ENCODE results near the gene GATAD1. TPM values are rescaled to one million over a fixed set of nuclear protein-coding genes. Genes with fewer than 3 reads are reported as not detected.

Gene GATAD1
- total RNA-seq, 1 donor from 2014 or later = 26.2 TPM

DNA sequence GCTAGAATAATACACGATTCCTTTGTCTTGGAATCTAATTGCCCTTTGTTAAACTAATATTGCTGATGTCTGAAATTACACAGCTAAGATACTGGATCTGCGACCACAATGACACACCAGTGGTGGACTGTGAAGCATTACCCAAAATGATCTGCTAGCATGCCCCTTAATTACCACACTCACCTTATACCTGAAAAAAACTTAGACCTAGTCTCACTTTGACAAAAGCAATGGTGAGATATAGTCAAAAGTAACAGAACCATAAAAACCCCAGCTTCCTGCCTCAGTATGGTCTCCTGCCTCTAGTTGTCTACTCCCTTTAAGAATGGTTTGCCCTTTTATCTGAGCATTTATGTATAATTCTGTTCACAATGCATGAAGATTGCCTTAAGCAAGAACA is 51.3 kb downstream of the GATAD1 start:
- Mint-ChIP-seq H3K27me3 (ENCODE audit: low read depth) (no peaks in the 10 kb centered on the region), H3K4me1 (ENCODE audit: low read depth) (peaks cover 4% of the 10 kb centered on the region), H3K4me3 (ENCODE audit: unreplicated experiment) (no peak overlapping the region), H3K27ac (ENCODE audit: unreplicated experiment) (no peak overlapping the region), H3K9me3 (ENCODE audit: low read depth) (no peaks in the 10 kb centered on the region), H3K36me3 (ENCODE audit: low read depth) (peaks cover 28% of the 10 kb centered on the region)
- TF ChIP-seq, protein P1, sequence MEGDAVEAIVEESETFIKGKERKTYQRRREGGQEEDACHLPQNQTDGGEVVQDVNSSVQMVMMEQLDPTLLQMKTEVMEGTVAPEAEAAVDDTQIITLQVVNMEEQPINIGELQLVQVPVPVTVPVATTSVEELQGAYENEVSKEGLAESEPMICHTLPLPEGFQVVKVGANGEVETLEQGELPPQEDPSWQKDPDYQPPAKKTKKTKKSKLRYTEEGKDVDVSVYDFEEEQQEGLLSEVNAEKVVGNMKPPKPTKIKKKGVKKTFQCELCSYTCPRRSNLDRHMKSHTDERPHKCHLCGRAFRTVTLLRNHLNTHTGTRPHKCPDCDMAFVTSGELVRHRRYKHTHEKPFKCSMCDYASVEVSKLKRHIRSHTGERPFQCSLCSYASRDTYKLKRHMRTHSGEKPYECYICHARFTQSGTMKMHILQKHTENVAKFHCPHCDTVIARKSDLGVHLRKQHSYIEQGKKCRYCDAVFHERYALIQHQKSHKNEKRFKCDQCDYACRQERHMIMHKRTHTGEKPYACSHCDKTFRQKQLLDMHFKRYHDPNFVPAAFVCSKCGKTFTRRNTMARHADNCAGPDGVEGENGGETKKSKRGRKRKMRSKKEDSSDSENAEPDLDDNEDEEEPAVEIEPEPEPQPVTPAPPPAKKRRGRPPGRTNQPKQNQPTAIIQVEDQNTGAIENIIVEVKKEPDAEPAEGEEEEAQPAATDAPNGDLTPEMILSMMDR (IDR thresholded peaks at IDR 0.05) = no peak
- DNase-seq (ENCODE audit: low spot score) = no peak

DNA sequence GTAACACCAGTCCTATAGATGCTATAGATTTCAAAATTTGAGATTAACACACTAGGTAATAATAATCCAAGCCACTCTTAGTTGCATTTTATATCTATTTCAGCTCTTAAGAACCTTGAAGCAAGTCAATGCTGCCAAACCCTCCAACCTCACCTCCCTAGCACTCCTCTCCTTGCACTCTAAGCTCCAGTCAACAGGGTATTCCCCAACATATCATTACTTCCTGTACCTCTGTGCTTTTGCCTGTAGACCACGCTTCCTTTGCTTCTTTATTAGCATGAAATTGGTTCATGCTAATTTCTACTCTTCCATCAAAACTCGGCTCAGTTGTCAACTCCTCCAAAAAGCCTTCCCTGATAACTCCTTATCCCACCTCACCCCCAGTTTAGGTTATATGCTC is 56.5 kb downstream of the GATAD1 start:
- Mint-ChIP-seq H3K4me3 (ENCODE audit: unreplicated experiment) (no peak overlapping the region), H3K27me3 (ENCODE audit: low read depth) (no peaks in the 10 kb centered on the region), H3K9me3 (ENCODE audit: low read depth) (no peaks in the 10 kb centered on the region), H3K4me1 (ENCODE audit: low read depth) (no peaks in the 10 kb centered on the region), H3K27ac (ENCODE audit: unreplicated experiment) (no peak overlapping the region), H3K36me3 (ENCODE audit: low read depth) (peaks cover 32% of the 10 kb centered on the region)
- TF ChIP-seq, protein P1 (IDR thresholded peaks at IDR 0.05) = no peak
- no peak for DNase-seq (ENCODE audit: low spot score)

DNA sequence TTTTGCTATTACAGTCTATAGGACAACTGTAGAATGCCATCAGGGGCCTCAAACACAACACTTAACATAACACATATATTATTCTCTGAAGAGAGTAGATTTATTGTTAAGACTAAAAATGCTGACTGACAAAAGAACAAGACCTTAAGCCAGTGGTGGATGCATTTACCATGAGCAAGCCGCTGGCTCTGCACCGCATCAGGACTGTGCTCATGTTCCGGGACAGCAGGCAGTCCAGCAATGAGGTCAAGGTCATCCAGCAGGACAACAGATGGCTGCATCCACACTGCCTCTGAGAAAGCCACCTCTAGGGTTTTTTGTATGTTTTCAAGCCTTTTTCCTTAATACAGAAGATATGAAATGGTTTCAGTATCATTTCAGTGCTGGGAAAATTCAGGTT is 57.3 kb downstream of the GATAD1 start:
- no peaks in the 10 kb centered on the region for H3K9me3 Mint-ChIP-seq (ENCODE audit: low read depth)
- TF ChIP-seq, protein P1 (IDR thresholded peaks at IDR 0.05) = no peak
- no peak overlapping the region for H3K4me3 Mint-ChIP-seq (ENCODE audit: unreplicated experiment)
- peaks cover 29% of the 10 kb centered on the region for H3K36me3 Mint-ChIP-seq (ENCODE audit: low read depth)
- H3K27me3 Mint-ChIP-seq (ENCODE audit: low read depth) = no peaks in the 10 kb centered on the region
- H3K4me1 Mint-ChIP-seq (ENCODE audit: low read depth) = no peaks in the 10 kb centered on the region
- H3K27ac Mint-ChIP-seq (ENCODE audit: unreplicated experiment) = no peak overlapping the region
- no peak for DNase-seq (ENCODE audit: low spot score)

DNA sequence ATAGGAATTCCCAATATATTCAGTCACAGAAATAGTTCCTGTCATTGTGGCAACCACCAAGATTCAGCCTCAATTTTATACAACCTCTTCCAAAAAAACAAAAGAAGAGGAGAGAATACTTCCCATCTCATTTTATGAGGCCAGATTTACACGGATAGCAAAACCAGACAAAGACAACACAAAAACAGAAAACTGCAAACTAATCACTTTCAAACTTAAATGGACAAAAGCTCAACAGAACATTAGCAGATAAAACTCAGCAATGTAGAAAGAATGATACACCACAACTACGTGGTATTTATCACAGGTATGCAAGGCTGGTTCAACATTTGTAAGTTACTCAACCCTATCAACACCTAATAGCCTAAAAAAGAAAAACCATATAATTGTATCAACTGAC is 59.1 kb downstream of the GATAD1 start:
- H3K27ac Mint-ChIP-seq (ENCODE audit: unreplicated experiment) = no peak overlapping the region
- H3K27me3 Mint-ChIP-seq (ENCODE audit: low read depth) = no peaks in the 10 kb centered on the region
- TF ChIP-seq, protein P1 (IDR thresholded peaks at IDR 0.05) = no peak
- H3K9me3 Mint-ChIP-seq (ENCODE audit: low read depth) = no peaks in the 10 kb centered on the region
- H3K4me3 Mint-ChIP-seq (ENCODE audit: unreplicated experiment) = no peak overlapping the region
- no peaks in the 10 kb centered on the region for H3K4me1 Mint-ChIP-seq (ENCODE audit: low read depth)
- peaks cover 18% of the 10 kb centered on the region for H3K36me3 Mint-ChIP-seq (ENCODE audit: low read depth)
- no peak for DNase-seq (ENCODE audit: low spot score)

DNA sequence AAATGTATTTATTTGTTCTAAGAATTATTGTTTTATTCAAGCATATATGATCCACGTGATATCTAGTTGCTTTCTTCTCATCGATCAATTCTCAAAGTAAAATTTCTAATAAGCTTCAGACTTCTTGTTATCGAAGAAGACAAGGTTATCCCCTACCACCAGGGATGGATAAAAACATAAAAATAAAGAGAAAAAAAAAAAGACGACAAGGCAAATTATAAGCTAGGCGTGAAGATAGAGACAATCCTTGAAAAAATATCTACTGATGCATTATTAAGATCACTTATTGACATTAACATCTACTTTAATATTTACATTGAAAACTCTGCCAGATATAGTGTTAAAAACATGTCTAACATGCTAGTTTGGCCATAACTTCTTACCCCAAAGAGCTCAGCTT is 61.7 kb downstream of the GATAD1 start:
- Mint-ChIP-seq H3K27ac (ENCODE audit: unreplicated experiment) (no peak overlapping the region), H3K27me3 (ENCODE audit: low read depth) (no peaks in the 10 kb centered on the region), H3K36me3 (ENCODE audit: low read depth) (peaks cover 12% of the 10 kb centered on the region), H3K4me1 (ENCODE audit: low read depth) (no peaks in the 10 kb centered on the region), H3K9me3 (ENCODE audit: low read depth) (no peaks in the 10 kb centered on the region), H3K4me3 (ENCODE audit: unreplicated experiment) (no peak overlapping the region)
- TF ChIP-seq, protein P1 (IDR thresholded peaks at IDR 0.05) = no peak
- no peak for DNase-seq (ENCODE audit: low spot score)

Other genes with a start within 250 kb of the GATAD1 start
- gene KRIT1, start 201.6 kb upstream of the GATAD1 start, total RNA-seq = 28.0 to 32.6 TPM (median 29.7 TPM) in 3 replicates
- 65.6 to 77.7 TPM (median 76.3 TPM) in 3 replicates for gene ANKIB1, start 201.5 kb upstream of the GATAD1 start, total RNA-seq
- gene ERVW-1, start 30.5 kb downstream of the GATAD1 start, total RNA-seq = not detected in 3 replicates
- gene PEX1, start 81.0 kb downstream of the GATAD1 start, total RNA-seq = 9.9 to 17.0 TPM (median 11.6 TPM) in 3 replicates
- gene RBM48, start 81.3 kb downstream of the GATAD1 start, total RNA-seq = 8.2 to 12.5 TPM (median 9.9 TPM) in 3 replicates
- gene FAM133B, start 142.9 kb downstream of the GATAD1 start, total RNA-seq = 12.6 to 15.4 TPM (median 14.4 TPM) in 3 replicates

All from chondrocyte (in vitro differentiated cells).